Peyer's patch (tissue), 4 donors: ENCODE data around the gene POLDIP2. TPM values are rescaled to one million over a fixed set of nuclear protein-coding genes. Genes with fewer than 3 reads are reported as not detected.
"Not testable (repeated sequence)": the region's sequence is repeated elsewhere in the genome, so short reads cannot be mapped to it uniquely, and the experiment has no call there.

Source experiments
- DNase-seq, 3 donors: peaks; one replicate each; pipeline ENCODE4 v3.0.0-alpha.2; 2017 to 2019
- H3K27ac ChIP-seq, 4 donors: fragments of 200-600 bp; sonication (generic); one replicate each; pipeline ENCODE4 v1.5.1; 2016 to 2019
- H3K27me3 ChIP-seq, 2 donors: fragments of 200-600 bp; sonication (generic); one replicate each; pipeline ENCODE4 v1.5.1; 2019
- H3K36me3 ChIP-seq, 3 donors: fragments of 200-600 bp; sonication (generic); one replicate each; pipeline ENCODE4 v1.5.1; 2016 to 2019
- H3K4me1 ChIP-seq, 4 donors: fragments of 200-600 bp; sonication (generic); one replicate each; pipeline ENCODE4 v1.5.1; 2016 to 2019
- H3K4me3 ChIP-seq, 4 donors: fragments of 200-600 bp; sonication (generic); 1 replicate in 3 of 4; 2 replicates in 1 of 4; pipeline ENCODE4 v1.5.1; 2016 to 2019; ENCODE audit warnings: mild to moderate bottlenecking in 1 of 4
- H3K9me3 ChIP-seq, 4 donors: fragments of 200-600 bp; sonication (generic); one replicate each; pipeline ENCODE4 v1.5.1; 2016 to 2019; ENCODE audit warnings: mild to moderate bottlenecking in 1 of 4
- CTCF ChIP-seq, 6 experiments: fragments of 450-650 bp in 4 of 6; fragments of 200-600 bp in 2 of 6; sonication (generic) in 1 of 6; IDR thresholded peaks; one replicate each; pipeline ENCODE4 v1.5.1; 2017 to 2019; ENCODE audit warnings: antibody characterized with exemption in 6 of 6, mild to moderate bottlenecking in 3 of 6, moderate library complexity in 1 of 6
- POLR2A ChIP-seq, 2 donors: fragments of 450-650 bp; IDR thresholded peaks; one replicate each; pipeline ENCODE4 v1.5.1; 2017; ENCODE audit warnings: antibody characterized with exemption in 2 of 2, mild to moderate bottlenecking in 2 of 2, moderate library complexity in 2 of 2
- total RNA-seq, 4 donors: library from RNA; depleted of rRNA; stranded (reverse); fragments of >200 nt; gene quantifications; one replicate each; pipeline ENCODE4 v1.1.0, GENCODE V29; 2016

POLDIP2 gene
- total RNA-seq, 4 donors from 2014 or later: 49.5 to 87.2 (median 79.0) TPM

GRCh38 chr17:28344011-28344410 is 13.3 kb downstream of the POLDIP2 start:
- Histone ChIP-seq H3K9me3 (no peaks in the 10 kb centered on the region), H3K36me3 (peaks cover 0 to 96% (median 3%) of the 10 kb centered on the region in 3 donors), H3K4me1 (no peaks in the 10 kb centered on the region), H3K27ac (no peak overlapping the region), H3K27me3 (no peaks in the 10 kb centered on the region), H3K4me3 (no peak overlapping the region)
- TF ChIP-seq POLR2A (IDR thresholded peaks at IDR 0.05) (no peak), CTCF (IDR thresholded peaks at IDR 0.05) (no peak)
- DNase-seq: no peak

- no peak for DNase-seq
- H3K4me1 ChIP-seq: no peaks in the 10 kb centered on the region
- no peak overlapping the region for H3K4me3 ChIP-seq
- H3K36me3 ChIP-seq: peaks cover 0 to 91% (median 3%) of the 10 kb centered on the region in 3 donors
- TF ChIP-seq POLR2A (IDR thresholded peaks at IDR 0.05) (no peak), CTCF (IDR thresholded peaks at IDR 0.05) (no peak)
- no peaks in the 10 kb centered on the region for H3K9me3 ChIP-seq
- H3K27me3 ChIP-seq: no peaks in the 10 kb centered on the region
- no peak overlapping the region for H3K27ac ChIP-seq
Observed at GRCh38 chr17:28343491-28343932, 13.8 kb downstream of the POLDIP2 start.

GRCh38 chr17:28342313-28342712 is 15.0 kb downstream of the POLDIP2 start:
- no peak for DNase-seq
- H3K27ac ChIP-seq: no peak overlapping the region
- peaks cover 0 to 79% (median 3%) of the 10 kb centered on the region in 3 donors for H3K36me3 ChIP-seq
- H3K4me1 ChIP-seq: peaks cover 0 to 4% (median 0%) of the 10 kb centered on the region in 4 donors
- H3K9me3 ChIP-seq: no peaks in the 10 kb centered on the region
- TF ChIP-seq CTCF (IDR thresholded peaks at IDR 0.05) (no peak), POLR2A (IDR thresholded peaks at IDR 0.05) (no peak)
- H3K4me3 ChIP-seq: no peak overlapping the region
- H3K27me3 ChIP-seq: no peaks in the 10 kb centered on the region

- no peak for DNase-seq
- Histone ChIP-seq H3K9me3 (no peaks in the 10 kb centered on the region), H3K36me3 (peaks cover 0 to 71% (median 3%) of the 10 kb centered on the region in 3 donors)
Observed at GRCh38 chr17:28341516-28341915, 15.8 kb downstream of the POLDIP2 start.

GRCh38 chr17:28340374-28340773 is 17.0 kb downstream of the POLDIP2 start:
- Histone ChIP-seq H3K27me3 (no peaks in the 10 kb centered on the region), H3K4me1 (peaks cover 0 to 17% (median 4%) of the 10 kb centered on the region in 4 donors), H3K27ac (no peak overlapping the region), H3K9me3 (no peaks in the 10 kb centered on the region), H3K36me3 (peaks cover 0 to 59% (median 3%) of the 10 kb centered on the region in 3 donors), H3K4me3 (no peak overlapping the region)
- DNase-seq: no peak
- TF ChIP-seq POLR2A (IDR thresholded peaks at IDR 0.05) (no peak), CTCF (IDR thresholded peaks at IDR 0.05) (no peak)

More at GRCh38 chr17:28341516-28341915, 15.8 kb downstream of the POLDIP2 start:
- TF ChIP-seq POLR2A (IDR thresholded peaks at IDR 0.05) (no peak), CTCF (IDR thresholded peaks at IDR 0.05) (no peak)
- Histone ChIP-seq H3K27ac (no peak overlapping the region), H3K27me3 (no peaks in the 10 kb centered on the region), H3K4me1 (peaks cover 0 to 11% (median 1%) of the 10 kb centered on the region in 4 donors), H3K4me3 (no peak overlapping the region)

GRCh38 chr17:28339431-28339830 is 17.9 kb downstream of the POLDIP2 start:
- TF ChIP-seq CTCF (IDR thresholded peaks at IDR 0.05) (no peak), POLR2A (IDR thresholded peaks at IDR 0.05) (no peak)
- no peak overlapping the region for H3K27ac ChIP-seq

GRCh38 chr17:28338769-28339212 is 18.5 kb downstream of the POLDIP2 start:
- not testable (repeated sequence) for DNase-seq, H3K9me3 ChIP-seq, H3K27me3 ChIP-seq, H3K4me3 ChIP-seq
- Histone ChIP-seq H3K36me3 (peaks cover 0 to 43% (median 3%) of the 10 kb centered on the region in 3 donors), H3K27ac (peak overlapping the region in 2 of 4 donors; percentile 3 to 6), H3K4me1 (peaks cover 0 to 25% (median 6%) of the 10 kb centered on the region in 4 donors)

More at GRCh38 chr17:28339431-28339830, 17.9 kb downstream of the POLDIP2 start:
- H3K36me3 ChIP-seq: peaks cover 0 to 50% (median 3%) of the 10 kb centered on the region in 3 donors
- H3K4me1 ChIP-seq: peaks cover 0 to 19% (median 6%) of the 10 kb centered on the region in 4 donors
- no peak overlapping the region for H3K4me3 ChIP-seq
- no peak for DNase-seq
- no peaks in the 10 kb centered on the region for H3K9me3 ChIP-seq
- H3K27me3 ChIP-seq: no peaks in the 10 kb centered on the region
